ENCODE results near the gene TGM5.
"Not testable (repeated sequence)": the region's sequence is repeated elsewhere in the genome, so short reads cannot be mapped to it uniquely, and the experiment has no call there.

DNA sequence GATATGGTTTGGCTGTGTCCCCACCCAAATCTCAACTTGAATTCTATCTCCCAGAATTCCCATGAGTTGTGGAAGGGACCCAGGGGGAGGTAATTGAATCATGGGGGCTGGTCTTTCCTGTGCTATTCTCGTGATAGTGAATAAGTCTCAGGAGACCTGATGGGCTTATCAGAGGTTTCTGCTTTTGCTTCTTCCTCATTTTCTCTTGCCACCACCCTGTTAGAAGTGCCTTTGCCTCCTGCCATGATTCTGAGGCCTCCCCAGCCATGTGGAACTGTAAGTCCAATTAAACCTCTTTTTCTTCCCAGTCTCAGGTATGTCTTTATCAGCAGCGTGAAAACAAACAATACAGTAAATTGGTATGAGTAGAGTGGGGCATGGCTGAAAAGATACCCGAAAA is 69.0 kb downstream of the TGM5 start:
- not testable (repeated sequence) for TF ChIP-seq CTCF, POLR2A, POLR2AphosphoS5 (IDR thresholded peaks at IDR 0.05)

Data from suprapubic skin (tissue), 4 donors.